Lung (tissue), 12 donors: Measurements from ENCODE around the gene SHH. TPM values are rescaled to one million over a fixed set of nuclear protein-coding genes. Genes with fewer than 3 reads are reported as not detected.

ENCODE experiments used
- ATAC-seq: fragments of 200-7000 bp; cut with Tn5 transposase; one replicate; pipeline ENCODE4 v1.9.1; 2020; ENCODE audit warnings: moderate number of reproducible peaks; ENCODE audit not compliant: insufficient read depth, low FRiP score
- DNase-seq, 3 donors: peaks; one replicate each; pipeline ENCODE4 v3.0.0-alpha.2; 2013 to 2017
- H3K27ac ChIP-seq, 2 donors: one replicate each; pipeline ENCODE4 v1.5.1; 2013; ENCODE audit warnings: mild to moderate bottlenecking in 2 of 2, moderate library complexity in 2 of 2, control low read depth in 1 of 2, inconsistent platforms in 1 of 2, low read depth in 1 of 2, low read length in 1 of 2
- H3K27me3 ChIP-seq, 3 donors: one replicate each; pipeline ENCODE4 v1.5.1; 2013; ENCODE audit warnings: low read length in 2 of 3; ENCODE audit not compliant: control insufficient read depth in 3 of 3, insufficient read depth in 3 of 3
- H3K36me3 ChIP-seq, 4 donors: one replicate each; pipeline ENCODE4 v1.5.1; 2013; ENCODE audit warnings: low read length in 4 of 4, mild to moderate bottlenecking in 1 of 4, moderate library complexity in 1 of 4; ENCODE audit not compliant: control insufficient read depth in 4 of 4, insufficient read depth in 4 of 4
- H3K4me1 ChIP-seq, 5 donors: one replicate each; pipeline ENCODE4 v1.5.1; 2013; ENCODE audit warnings: low read length in 5 of 5, mild to moderate bottlenecking in 2 of 5, moderate library complexity in 1 of 5; ENCODE audit not compliant: control insufficient read depth in 5 of 5, insufficient read depth in 5 of 5
- H3K4me3 ChIP-seq: one replicate; pipeline ENCODE4 v1.5.1; 2013; ENCODE audit warnings: mild to moderate bottlenecking, control low read depth, moderate library complexity
- H3K9ac ChIP-seq, 2 donors: one replicate each; pipeline ENCODE4 v1.5.1; 2013; ENCODE audit warnings: low read length in 2 of 2, control low read depth in 1 of 2; ENCODE audit not compliant: insufficient read depth in 1 of 2
- H3K9me3 ChIP-seq, 4 donors: one replicate each; pipeline ENCODE4 v1.5.1; 2013; ENCODE audit warnings: low read length in 3 of 4, mild to moderate bottlenecking in 1 of 4, moderate library complexity in 1 of 4; ENCODE audit not compliant: control insufficient read depth in 4 of 4, insufficient read depth in 3 of 4
- CTCF ChIP-seq: IDR thresholded peaks from 2 replicates; pipeline ENCODE4 v1.5.1; 2012; ENCODE audit warnings: mild to moderate bottlenecking; ENCODE audit errors: control extremely low read depth, extremely low read depth
- WGBS, 2 donors: extraction: QIAGEN DNeasy Blood & Tissue Kit; methylation state at CpG; one replicate each; pipeline ENCODE4 v1.1.7; 2013; 5-methylcytosine and 5-hydroxymethylcytosine counted together
- polyA plus RNA-seq, 2 donors: library from polyadenylated mRNA; stranded (reverse); fragments of 200-250 nt; gene quantifications; one replicate each; pipeline ENCODE4 v1.2.1, GENCODE V29; 2013
- total RNA-seq, 2 donors: library from RNA; depleted of rRNA in 1 of 2; stranded (reverse); fragments of >200 nt in 1 of 2; gene quantifications; one replicate each; pipeline ENCODE4 v1.2.1, GENCODE V29; 2014 to 2021
- donor health status: control.
- donor health status: control.
- donor health status: Bipolar disorder and iron deficiency.
- donor health status: healthy.
- donor health status: DM: yes; HTN: yes; CAD: no.

The SHH gene
- total and polyA plus RNA-seq, 4 donors = 1.5 to 9.3 (median 4.4) TPM

DNA sequence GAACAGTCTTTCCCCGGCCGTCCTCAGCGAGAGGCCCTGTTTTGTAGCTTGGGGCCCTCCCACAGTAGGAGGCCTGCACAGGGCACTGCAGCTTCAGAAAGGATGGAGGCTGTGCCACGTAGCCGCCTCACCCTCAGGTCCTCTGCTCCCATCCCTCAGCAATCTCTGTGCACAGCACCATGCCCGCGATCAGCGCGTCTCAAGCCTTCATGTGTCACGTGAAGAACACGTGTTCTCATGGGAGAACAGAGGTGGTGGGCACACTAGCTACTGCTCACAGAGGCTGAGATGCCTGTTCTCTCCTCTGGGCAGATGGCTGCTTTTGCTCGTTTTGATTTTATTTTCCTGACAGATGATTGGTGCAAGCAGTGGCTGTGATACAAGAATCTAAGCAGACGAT is 8.5 kb upstream of the SHH start:
- WGBS, 2 donors = 82 to 84% methylated on average over 13 of the region's 13 CpGs

DNA sequence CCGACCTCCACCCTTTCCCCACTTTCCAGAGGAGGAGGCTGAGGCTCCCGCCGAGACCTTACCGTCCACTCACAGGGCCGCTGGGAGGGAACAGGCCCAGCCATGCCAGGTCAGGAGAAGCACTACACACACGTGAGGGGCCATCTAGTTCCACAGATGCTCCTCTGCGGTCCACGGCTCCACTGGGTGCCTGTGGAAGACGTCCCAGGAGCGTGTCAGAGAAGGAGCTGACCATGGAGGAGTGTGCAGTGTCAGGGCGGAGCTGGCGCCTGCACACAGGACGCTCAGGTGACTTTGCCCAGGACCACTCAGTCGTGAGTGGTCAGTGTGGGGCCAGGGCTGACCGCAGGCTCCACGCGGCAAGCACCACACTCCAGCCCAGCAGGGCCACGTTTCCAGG is 8.0 kb upstream of the SHH start:
- WGBS, 2 donors = 86 to 89% methylated on average over 18 of the region's 18 CpGs
- no peak for TF ChIP-seq CTCF
- no peak overlapping the region for H3K4me3 ChIP-seq
- H3K36me3 ChIP-seq = no peaks in the 10 kb centered on the region
- no peak for DNase-seq
- H3K27ac ChIP-seq = no peak overlapping the region
- ATAC-seq = no peak
- no peak overlapping the region for H3K9ac ChIP-seq
- peaks cover 0 to 7% (median 0%) of the 10 kb centered on the region in 3 donors for H3K27me3 ChIP-seq
- peaks cover 0 to 14% (median 0%) of the 10 kb centered on the region in 4 donors for H3K9me3 ChIP-seq
- peaks cover 0 to 5% (median 0%) of the 10 kb centered on the region in 5 donors for H3K4me1 ChIP-seq

More for the DNA sequence above, 8.5 kb upstream of the SHH start:
- Histone ChIP-seq H3K4me1 (peaks cover 0 to 5% (median 0%) of the 10 kb centered on the region in 5 donors), H3K27ac (no peak overlapping the region), H3K9me3 (peaks cover 0 to 12% (median 0%) of the 10 kb centered on the region in 4 donors), H3K4me3 (no peak overlapping the region), H3K9ac (no peak overlapping the region), H3K27me3 (peaks cover 0 to 9% (median 0%) of the 10 kb centered on the region in 3 donors), H3K36me3 (no peaks in the 10 kb centered on the region)
- DNase-seq (no peak), ATAC-seq (no peak)
- no peak for TF ChIP-seq CTCF

DNA sequence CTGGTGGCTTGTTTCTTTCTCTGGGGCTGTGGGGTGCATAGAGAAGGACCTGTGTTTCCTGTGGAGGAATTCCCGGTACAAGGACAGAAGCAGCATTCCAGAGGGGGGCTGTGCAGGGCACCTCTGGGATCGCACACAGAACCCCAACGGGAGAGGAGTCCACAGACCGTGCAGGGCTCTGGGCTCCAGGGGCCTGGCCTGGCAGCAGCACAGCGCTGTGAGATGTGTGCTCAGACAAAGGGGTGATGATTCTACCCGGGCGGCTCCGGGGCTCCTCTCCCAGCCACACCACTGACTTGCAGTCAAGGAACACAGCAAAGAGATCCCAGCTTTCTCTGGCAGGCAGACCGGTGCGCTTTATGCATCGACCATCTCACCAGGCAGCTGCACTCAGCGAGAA is 6.9 kb upstream of the SHH start:
- H3K4me1 ChIP-seq = peaks cover 0 to 5% (median 0%) of the 10 kb centered on the region in 5 donors
- no peak overlapping the region for H3K4me3 ChIP-seq
- ATAC-seq = no peak
- no peak for DNase-seq
- WGBS, 2 donors = 76 to 81% methylated on average over 12 of the region's 12 CpGs
- no peaks in the 10 kb centered on the region for H3K36me3 ChIP-seq
- peaks cover 7 to 10% (median 8%) of the 10 kb centered on the region in 3 donors for H3K27me3 ChIP-seq
- peaks cover 0 to 13% (median 0%) of the 10 kb centered on the region in 4 donors for H3K9me3 ChIP-seq
- H3K27ac ChIP-seq = no peak overlapping the region
- no peak overlapping the region for H3K9ac ChIP-seq
- no peak for TF ChIP-seq CTCF

GRCh38 chr7:155818820-155819168 is 6.5 kb upstream of the SHH start:
- DNase-seq (no peak), ATAC-seq (no peak)
- H3K27ac ChIP-seq = no peak overlapping the region
- WGBS, 2 donors = 80 to 90% methylated on average over 6 of the region's 6 CpGs
- H3K4me3 ChIP-seq = no peak overlapping the region
- H3K9ac ChIP-seq = no peak overlapping the region
- peaks cover 0 to 12% (median 0%) of the 10 kb centered on the region in 4 donors for H3K9me3 ChIP-seq
- H3K4me1 ChIP-seq = peaks cover 0 to 5% (median 0%) of the 10 kb centered on the region in 5 donors
- peaks cover 8 to 14% (median 11%) of the 10 kb centered on the region in 3 donors for H3K27me3 ChIP-seq
- no peaks in the 10 kb centered on the region for H3K36me3 ChIP-seq
- no peak for TF ChIP-seq CTCF
